ENCODE measurements around the gene CPA2.

CPA2 gene

GRCh38 chr7:130256704-130257103 is 10.0 kb upstream of the CPA2 start:
- no peak for DNase-seq

GRCh38 chr7:130258494-130259078 is 8.1 kb upstream of the CPA2 start:
- no peak for DNase-seq

DNA sequence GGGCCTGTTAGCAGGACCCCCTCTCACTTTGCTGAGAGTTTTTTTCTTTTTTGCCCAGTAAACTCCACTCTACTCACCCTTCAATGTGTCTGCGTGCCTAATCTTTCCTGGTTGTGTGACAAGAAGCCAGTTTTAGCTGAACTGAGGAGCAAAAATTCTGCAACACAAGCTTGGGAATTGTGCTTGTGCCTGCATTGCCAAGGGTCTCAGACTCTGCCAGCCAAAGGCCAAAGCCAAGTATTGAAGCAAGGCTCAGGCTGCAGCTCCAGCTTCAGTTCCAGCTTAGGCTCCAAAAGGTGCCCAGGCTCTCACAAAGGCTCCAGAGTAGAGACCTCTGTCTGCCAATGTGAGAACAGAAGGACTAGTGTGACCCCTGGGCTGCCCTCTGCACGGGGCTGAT is 4.2 kb upstream of the CPA2 start:
- no peak for DNase-seq

GRCh38 chr7:130263130-130263529 is 3.5 kb upstream of the CPA2 start:
- no peak for DNase-seq

- DNase-seq: no peak
Observed at GRCh38 chr7:130266961-130267321, 278 bp downstream of the CPA2 start.

- DNase-seq: no peak
Observed at GRCh38 chr7:130268463-130269317, 2.0 kb downstream of the CPA2 start.

DNA sequence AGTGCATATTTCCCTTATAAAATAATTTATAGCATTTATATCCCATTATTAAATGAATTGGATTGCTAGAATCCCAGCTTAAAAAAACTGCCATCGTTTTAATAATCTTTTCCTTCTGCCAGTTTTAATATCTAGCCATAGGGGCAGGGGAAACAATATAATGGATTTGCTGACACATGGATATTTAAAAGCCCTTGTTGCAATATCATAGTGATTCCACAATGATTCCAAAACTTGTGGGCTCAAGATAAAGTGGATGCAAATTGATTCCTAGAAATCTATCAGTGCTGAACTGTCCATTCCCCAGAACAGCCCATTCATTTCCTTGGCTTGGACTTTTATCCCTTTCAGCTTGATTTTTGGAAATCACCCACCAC is 2.6 kb downstream of the CPA2 start:
- DNase-seq: no peak

- DNase-seq: no peak
Observed at GRCh38 chr7:130270947-130271800, 4.5 kb downstream of the CPA2 start.

DNA sequence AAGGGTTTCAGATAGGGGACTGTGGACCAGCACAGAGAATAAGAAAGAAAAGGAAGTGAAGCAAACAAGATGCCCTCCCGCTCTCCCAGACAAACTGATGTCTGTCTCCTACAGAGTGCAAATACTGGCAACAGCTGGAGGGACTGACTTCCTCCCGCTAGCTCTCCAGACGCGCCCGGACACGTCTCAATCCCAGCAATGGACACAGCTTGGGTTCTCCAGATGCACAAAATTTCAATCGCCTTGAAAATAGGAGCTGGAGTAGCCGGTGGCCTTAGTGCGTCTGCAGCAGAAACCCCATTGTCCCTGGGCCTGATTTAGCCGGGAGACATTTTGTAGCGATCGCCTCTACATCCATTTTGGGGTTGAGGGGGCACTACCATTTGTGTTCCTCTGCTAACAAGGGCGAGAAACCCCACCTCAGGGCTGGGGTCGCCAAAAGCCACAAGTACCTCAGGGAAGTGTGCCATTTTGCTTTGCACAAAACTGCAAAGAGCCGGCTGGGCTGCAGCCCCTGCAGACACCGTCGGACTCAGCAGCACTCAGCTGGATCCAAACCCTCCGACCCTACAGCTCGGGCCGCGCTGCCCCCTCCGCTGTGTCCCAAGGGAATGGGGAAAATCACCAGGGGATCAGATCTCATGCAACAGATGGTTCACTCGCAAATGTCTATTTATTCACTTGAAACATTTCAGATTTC is 5.9 kb downstream of the CPA2 start:
- no peak for DNase-seq

GRCh38 chr7:130273081-130273932 is 6.6 kb downstream of the CPA2 start:
- peak in 1 of 2 donors; percentile 59 for DNase-seq

DNA sequence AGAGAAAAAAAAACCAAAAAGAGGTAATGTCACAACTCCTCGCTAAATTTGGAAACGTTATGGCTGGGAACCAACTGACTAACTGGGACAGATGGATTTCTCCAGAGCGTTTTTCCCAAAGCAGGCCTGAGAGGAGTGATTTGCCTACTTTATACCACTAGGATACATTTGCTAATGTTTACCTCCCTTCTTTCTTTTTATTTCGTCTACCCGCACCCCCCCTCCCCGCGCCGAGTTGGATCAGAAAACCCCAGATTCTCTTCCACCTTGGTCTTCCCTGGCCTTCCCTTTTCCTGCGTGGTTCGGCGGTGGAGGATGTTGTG is 7.2 kb downstream of the CPA2 start:
- DNase-seq: no peak

DNA sequence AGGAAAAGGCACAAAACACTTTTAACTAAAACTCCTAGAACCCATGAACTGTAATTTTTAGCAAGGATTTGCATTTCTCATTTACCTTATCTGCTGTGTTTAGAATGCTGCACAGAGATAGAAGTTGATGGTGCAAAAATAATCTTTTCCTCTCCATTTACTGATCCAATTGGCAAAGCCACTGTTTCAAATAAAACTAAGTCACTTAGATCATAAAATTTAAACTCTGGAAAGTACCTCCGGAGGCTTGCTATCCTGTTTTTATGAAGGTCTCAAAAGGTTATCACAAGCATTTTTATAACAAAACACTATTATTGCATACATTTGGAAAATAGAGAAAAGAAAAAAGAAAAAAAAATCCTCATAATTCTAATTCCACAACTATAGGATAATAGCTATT is 7.6 kb downstream of the CPA2 start:
- no peak for DNase-seq

DNA sequence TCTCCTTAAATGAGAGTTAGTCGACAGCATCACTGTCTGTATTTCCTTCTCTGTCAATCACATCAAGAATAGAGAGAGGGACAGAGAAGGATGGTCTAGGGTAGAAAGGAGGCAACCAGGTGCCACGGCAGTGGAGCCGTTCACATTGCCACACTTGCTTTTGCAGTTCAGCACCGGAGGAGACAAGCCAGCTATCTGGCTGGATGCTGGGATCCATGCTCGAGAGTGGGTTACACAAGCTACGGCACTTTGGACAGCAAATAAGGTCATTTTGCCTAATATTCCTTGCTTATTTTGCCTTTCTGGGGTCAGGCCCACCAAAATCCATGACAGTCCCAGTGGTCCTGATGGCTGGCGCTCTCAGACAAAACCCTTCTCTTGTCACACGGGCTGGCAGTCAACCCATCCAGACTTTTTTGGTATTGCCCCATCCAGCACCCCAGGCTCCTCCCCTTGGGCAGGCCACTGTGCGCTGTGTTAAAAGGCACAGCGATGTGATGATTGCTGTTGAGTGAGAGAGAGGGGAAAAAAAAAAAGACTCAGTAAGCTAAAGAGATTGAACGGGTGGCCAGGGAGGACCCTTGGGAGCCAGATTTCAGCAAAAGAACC is 8.4 kb downstream of the CPA2 start:
- DNase-seq: no peak

DNA sequence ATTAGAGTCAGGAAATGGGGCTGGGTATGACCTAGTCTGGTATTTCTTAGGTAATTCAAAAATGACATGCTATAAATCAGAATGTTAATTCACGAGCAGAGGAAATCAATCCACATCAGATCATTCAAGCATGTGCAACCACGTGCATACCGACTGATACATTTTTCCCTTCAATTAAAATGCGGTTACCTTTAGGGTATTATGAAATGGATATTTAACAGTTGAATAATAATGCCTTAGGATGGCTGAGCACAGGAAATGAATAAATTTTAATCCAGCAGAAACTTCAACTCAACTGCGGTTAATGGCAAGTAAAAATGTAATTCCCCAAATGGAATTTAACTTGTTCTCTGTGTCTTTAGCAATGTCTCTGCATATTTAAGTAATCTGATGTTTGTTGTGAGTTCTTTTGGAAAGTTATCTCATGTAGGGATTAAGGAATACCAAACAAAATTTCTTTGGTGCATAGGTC is 9.2 kb downstream of the CPA2 start:
- no peak for DNase-seq

GRCh38 chr7:130276796-130277762 is 10.4 kb downstream of the CPA2 start:
- no peak for DNase-seq

DNA sequence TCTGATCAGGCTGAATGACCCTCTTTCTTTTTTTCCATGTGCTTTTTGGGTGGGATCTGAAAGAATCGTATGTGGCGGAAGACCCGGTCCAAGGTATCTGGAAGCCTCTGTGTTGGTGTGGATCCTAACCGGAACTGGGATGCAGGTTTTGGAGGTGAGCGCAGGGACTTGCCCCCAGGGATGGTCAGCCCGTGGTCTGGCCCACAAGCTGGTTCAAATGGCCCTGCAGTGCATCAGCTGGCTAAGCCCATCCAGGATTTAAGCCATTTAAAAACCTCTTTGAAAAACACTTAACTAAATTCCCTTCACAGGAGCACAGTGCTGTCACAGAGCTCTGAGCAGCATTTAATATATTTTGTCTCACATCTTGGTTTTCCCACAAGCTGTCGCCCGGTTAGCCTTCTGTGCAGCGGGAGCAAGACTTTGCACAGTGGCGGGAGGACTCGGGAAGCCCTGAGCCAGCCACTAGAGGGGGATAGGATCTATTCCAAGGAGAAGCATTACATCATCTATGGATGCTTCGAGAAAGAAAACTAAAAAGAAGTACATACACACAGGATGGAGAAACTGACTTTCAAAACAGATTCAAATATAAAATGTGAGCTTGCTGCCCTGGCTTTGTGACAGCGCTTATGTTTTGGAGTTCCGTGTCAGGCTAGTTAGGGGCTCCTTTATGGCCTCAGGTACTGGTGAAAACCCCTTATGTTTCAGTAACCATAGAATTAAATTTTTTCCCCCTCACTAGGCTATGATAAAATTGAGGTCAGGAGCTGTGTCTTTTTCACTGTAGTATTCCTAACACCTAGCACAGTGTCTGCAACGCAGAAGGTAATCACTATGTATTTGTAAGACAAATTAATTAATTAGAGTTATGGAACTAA is 11.3 kb downstream of the CPA2 start:
- DNase-seq: no peak

- no peak for DNase-seq
Observed at GRCh38 chr7:130278860-130279259, 12.2 kb downstream of the CPA2 start.

DNA sequence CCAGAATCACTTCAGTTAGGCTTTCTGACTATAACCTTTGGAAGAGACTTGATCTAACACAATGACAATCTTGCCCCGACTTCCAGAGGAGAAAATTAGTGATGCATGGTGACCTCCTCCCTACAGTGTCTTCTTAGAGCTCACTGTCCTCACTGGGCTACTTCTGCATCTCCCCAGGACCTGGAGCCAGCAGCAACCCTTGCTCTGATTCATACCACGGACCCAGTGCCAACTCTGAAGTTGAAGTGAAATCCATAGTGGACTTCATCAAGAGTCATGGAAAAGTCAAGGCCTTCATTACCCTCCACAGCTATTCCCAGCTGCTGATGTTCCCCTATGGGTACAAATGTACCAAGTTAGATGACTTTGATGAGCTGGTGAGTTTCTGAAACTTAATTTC is 12.6 kb downstream of the CPA2 start:
- DNase-seq: no peak

DNA sequence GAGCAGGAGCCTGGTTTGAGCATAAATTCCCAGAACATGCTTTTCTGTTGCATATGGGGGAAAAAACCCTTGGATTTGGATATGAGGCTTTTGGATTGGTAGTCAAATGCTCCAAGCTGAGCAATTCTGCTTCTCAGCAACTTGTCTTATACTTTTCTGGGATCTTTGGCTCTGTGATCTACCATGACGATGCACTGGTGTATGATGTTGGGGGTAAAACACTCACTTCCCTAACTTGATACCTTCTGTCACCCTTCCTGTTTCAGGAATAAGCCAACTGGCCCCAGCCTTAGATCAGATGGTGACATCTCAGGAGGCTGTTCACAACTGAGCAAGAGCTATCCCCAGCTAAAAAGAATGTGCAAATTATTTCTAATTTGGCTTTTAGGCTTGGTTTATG is 13.2 kb downstream of the CPA2 start:
- DNase-seq: no peak

DNA sequence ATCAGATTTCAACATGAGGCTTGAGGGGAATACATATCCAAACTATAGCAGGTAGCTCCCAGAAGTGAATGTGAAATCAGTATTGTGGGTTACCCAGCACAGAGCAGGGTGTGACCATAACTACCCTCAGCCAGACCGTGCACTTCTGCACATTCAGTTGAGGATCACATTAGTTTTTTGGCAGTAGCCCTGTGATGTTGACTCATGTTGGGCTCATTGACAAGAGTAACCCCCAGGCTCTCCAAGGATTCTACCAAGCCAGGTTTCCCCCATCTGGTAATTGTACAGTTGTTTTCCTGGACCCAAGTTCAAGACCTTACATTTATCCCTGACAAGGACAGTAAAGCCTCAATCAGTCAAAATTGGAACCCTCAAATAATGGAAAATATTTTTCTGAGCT is 14.6 kb downstream of the CPA2 start:
- DNase-seq: no peak
